GM18909 (cell line): ENCODE measurements around the gene XCL1.
"Not testable (repeated sequence)": the region's sequence is repeated elsewhere in the genome, so short reads cannot be mapped to it uniquely, and the experiment has no call there.

Source experiments
- ATAC-seq: cut with Tn5 transposase; IDR thresholded peaks from one replicate; pipeline ENCODE4 v1.9.1; 2021; ENCODE audit warnings: mild to moderate bottlenecking; ENCODE audit not compliant: unreplicated experiment, poor library complexity

XCL1 gene

GRCh38 chr1:168576245-168576688 lies at the start of gene XCL1:
Gene XCL1 (plus strand): TSS chr1:168576605. CDS start chr1:168576638, 33 bp downstream.
- not testable (repeated sequence) for ATAC-seq

- no peak for ATAC-seq
Observed at GRCh38 chr1:168529518-168529917, 46.9 kb upstream of the XCL1 start.

- ATAC-seq, result no peak
Observed at GRCh38 chr1:168531615-168532345, 44.6 kb upstream of the XCL1 start.

- peak; percentile 80 for ATAC-seq
Observed at GRCh38 chr1:168535536-168535935, 40.9 kb upstream of the XCL1 start.

- ATAC-seq, result not testable (repeated sequence)
Observed at GRCh38 chr1:168540798-168541197, 35.6 kb upstream of the XCL1 start.

- ATAC-seq, result not testable (repeated sequence)
Observed at GRCh38 chr1:168542978-168543377, 33.4 kb upstream of the XCL1 start.

GRCh38 chr1:168543840-168544498 lies 32.4 kb upstream of the XCL1 start, which contains the start of gene XCL2:
Gene XCL2 (minus strand): TSS chr1:168543997. CDS start chr1:168543964, 33 bp downstream.
- not testable (repeated sequence) for ATAC-seq

GRCh38 chr1:168545678-168546552 lies 30.5 kb upstream of the XCL1 start:
- not testable (repeated sequence) for ATAC-seq

- not testable (repeated sequence) for ATAC-seq
Observed at GRCh38 chr1:168546553-168546895, 29.9 kb upstream of the XCL1 start.

GRCh38 chr1:168550971-168551370 lies 25.4 kb upstream of the XCL1 start:
- no peak for ATAC-seq

GRCh38 chr1:168551688-168552087 lies 24.7 kb upstream of the XCL1 start:
- no peak for ATAC-seq

- ATAC-seq, result no peak
Observed at GRCh38 chr1:168552961-168553360, 23.4 kb upstream of the XCL1 start.

GRCh38 chr1:168553680-168554553 lies 22.5 kb upstream of the XCL1 start:
- ATAC-seq, result peak; percentile 44

- ATAC-seq, result no peak
Observed at GRCh38 chr1:168554603-168555483, 21.6 kb upstream of the XCL1 start.

GRCh38 chr1:168555508-168556046 lies 20.8 kb upstream of the XCL1 start:
- ATAC-seq, result no peak

- no peak for ATAC-seq
Observed at GRCh38 chr1:168556647-168557046, 19.8 kb upstream of the XCL1 start.

- no peak for ATAC-seq
Observed at GRCh38 chr1:168560370-168560769, 16.0 kb upstream of the XCL1 start.

- ATAC-seq, result no peak
Observed at GRCh38 chr1:168561989-168562388, 14.4 kb upstream of the XCL1 start.

- no peak for ATAC-seq
Observed at GRCh38 chr1:168565825-168566224, 10.6 kb upstream of the XCL1 start.
